WTC11 (cell line): ENCODE data around the gene CLIC1. TPM values are rescaled to one million over a fixed set of nuclear protein-coding genes. Genes with fewer than 3 reads are reported as not detected.

Experiments used
- ATAC-seq: fragments of 200-7000 bp; cut with Tn5 transposase; 2 replicates; pipeline ENCODE4 v1.10.0; 2021; ENCODE audit warnings: mild to moderate bottlenecking, moderate library complexity
- CTCF ChIA-PET: fragments of 300-600 bp; sonication (Branson Sonifier 250); formaldehyde crosslinking; loops from one replicate; lab custom pipeline; 2021; ENCODE audit warnings: antibody characterized with exemption; lab: Charles Lee
- POLR2A ChIA-PET: fragments of 350-600 bp; sonication (Branson Sonifier 250); formaldehyde crosslinking; loops from one replicate; lab custom pipeline; 2021; ENCODE audit warnings: antibody characterized with exemption; lab: Charles Lee
- DNase-seq: peaks from one replicate; pipeline ENCODE4 v3.0.0; 2021; ENCODE audit warnings: low spot score
- H3K27ac Mint-ChIP-seq: 2 replicates; pipeline ENCODE4 v1.8.0; 2021; ENCODE audit warnings: mixed read lengths
- H3K27me3 Mint-ChIP-seq: 2 replicates; pipeline ENCODE4 v1.8.0; 2021; ENCODE audit warnings: low read depth, mild to moderate bottlenecking, moderate library complexity, mixed read lengths
- H3K36me3 Mint-ChIP-seq: 2 replicates; pipeline ENCODE4 v1.8.0; 2021; ENCODE audit warnings: mixed read lengths
- H3K4me1 Mint-ChIP-seq: 2 replicates; pipeline ENCODE4 v1.8.0; 2022; ENCODE audit warnings: mixed read lengths
- H3K4me3 Mint-ChIP-seq: 2 replicates; pipeline ENCODE4 v1.8.0; 2021; ENCODE audit warnings: mild to moderate bottlenecking, moderate library complexity, mixed read lengths
- H3K9me3 Mint-ChIP-seq: 2 replicates; pipeline ENCODE4 v1.8.0; 2021; ENCODE audit warnings: mixed read lengths
- ATF1 ChIP-seq: sonication (generic); formaldehyde crosslinking; IDR thresholded peaks from 2 replicates; pipeline ENCODE4 v1.8.1; 2023; ENCODE audit warnings: mild to moderate bottlenecking, moderate library complexity, missing genetic modification reagents
- CREB1 ChIP-seq: sonication (generic); formaldehyde crosslinking; IDR thresholded peaks from 2 replicates; pipeline ENCODE4 v1.8.0; 2023; ENCODE audit warnings: mild to moderate bottlenecking, missing genetic modification reagents
- ESRRA ChIP-seq: sonication (generic); formaldehyde crosslinking; IDR thresholded peaks from 2 replicates; pipeline ENCODE4 v1.8.1; 2022; ENCODE audit warnings: mild to moderate bottlenecking, missing genetic modification reagents, borderline replicate concordance
- FOXJ3 ChIP-seq: sonication (generic); formaldehyde crosslinking; IDR thresholded peaks from 2 replicates; pipeline ENCODE4 v1.9.0; 2021; ENCODE audit warnings: missing genetic modification reagents, mild to moderate bottlenecking, borderline replicate concordance
- FOXP1 ChIP-seq: sonication (generic); formaldehyde crosslinking; IDR thresholded peaks from 2 replicates; pipeline ENCODE4 v1.8.0; 2022; ENCODE audit warnings: missing genetic modification reagents, mild to moderate bottlenecking, moderate library complexity, borderline replicate concordance
- GABPB1 ChIP-seq: sonication (generic); formaldehyde crosslinking; IDR thresholded peaks from 2 replicates; pipeline ENCODE4 v1.8.1; 2023; ENCODE audit warnings: mild to moderate bottlenecking, missing genetic modification reagents
- GRHL2 ChIP-seq: fragments of 250-450 bp; sonication (Bioruptor Pico); IDR thresholded peaks from 2 replicates; pipeline ENCODE4 v1.8.0; 2022; ENCODE audit warnings: mild to moderate bottlenecking, moderate library complexity; ENCODE audit not compliant: insufficient replicate concordance, severe bottlenecking
- GTF2I ChIP-seq: fragments of 250-450 bp; sonication (Bioruptor Pico); conservative IDR thresholded peaks from 2 replicates; pipeline ENCODE4 v1.4.0; 2021; ENCODE audit warnings: mild to moderate bottlenecking
- SMAD3 ChIP-seq: sonication (generic); formaldehyde crosslinking; IDR thresholded peaks from 2 replicates; pipeline ENCODE4 v1.8.0; 2022; ENCODE audit warnings: missing genetic modification reagents, mild to moderate bottlenecking, borderline replicate concordance
- SOX15 ChIP-seq: fragments of 250-450 bp; sonication (Bioruptor Pico); IDR thresholded peaks from 2 replicates; pipeline ENCODE4 v1.9.0; 2021; ENCODE audit warnings: mild to moderate bottlenecking
- SP1 ChIP-seq: sonication (generic); formaldehyde crosslinking; conservative IDR thresholded peaks from 2 replicates; pipeline ENCODE4 v1.8.1; 2022; ENCODE audit warnings: missing genetic modification reagents
- TEAD4 ChIP-seq: sonication (generic); formaldehyde crosslinking; IDR thresholded peaks from 2 replicates; pipeline ENCODE4 v1.8.0; 2022; ENCODE audit warnings: mild to moderate bottlenecking, missing genetic modification reagents
- ZBTB21 ChIP-seq: sonication (generic); formaldehyde crosslinking; IDR thresholded peaks from 2 replicates; pipeline ENCODE4 v1.8.1; 2023; ENCODE audit warnings: mild to moderate bottlenecking, missing genetic modification reagents, borderline replicate concordance
- ZNF121 ChIP-seq: sonication (generic); formaldehyde crosslinking; IDR thresholded peaks from 2 replicates; pipeline ENCODE4 v1.8.0; 2023; ENCODE audit warnings: missing genetic modification reagents
- ZNF317 ChIP-seq: sonication (generic); formaldehyde crosslinking; IDR thresholded peaks from 2 replicates; pipeline ENCODE4 v1.8.1; 2023; ENCODE audit warnings: low read depth, mild to moderate bottlenecking, moderate library complexity, missing genetic modification reagents, borderline replicate concordance
- total RNA-seq: library from RNA; stranded (reverse); gene quantifications from 3 replicates; pipeline ENCODE4 v1.2.3, GENCODE V29; 2021
- TF ChIP-seq, protein P1 (sequence below): sonication (generic); formaldehyde crosslinking; IDR thresholded peaks from 2 replicates; pipeline ENCODE4 v1.8.1; 2023; ENCODE audit warnings: mild to moderate bottlenecking, missing genetic modification reagents
- TF ChIP-seq, protein P2 (sequence below): sonication (generic); formaldehyde crosslinking; IDR thresholded peaks from 2 replicates; pipeline ENCODE4 v1.8.1; 2023; ENCODE audit warnings: mild to moderate bottlenecking, missing genetic modification reagents
- TF ChIP-seq, protein P3 (sequence below): fragments of 250-450 bp; sonication (Bioruptor Pico); IDR thresholded peaks from 2 replicates; pipeline ENCODE4 v1.9.0; 2021; ENCODE audit warnings: mild to moderate bottlenecking
- TF ChIP-seq, protein P4 (sequence below): sonication (generic); formaldehyde crosslinking; IDR thresholded peaks from 2 replicates; pipeline ENCODE4 v1.8.0; 2022; ENCODE audit warnings: mild to moderate bottlenecking, missing genetic modification reagents
- TF ChIP-seq, protein P5 (sequence below): fragments of 200-600 bp; IDR thresholded peaks from 2 replicates; pipeline ENCODE4 v1.8.0; 2022; ENCODE audit warnings: antibody characterized with exemption
- TF ChIP-seq, protein P6 (sequence below): sonication (generic); formaldehyde crosslinking; IDR thresholded peaks from 2 replicates; pipeline ENCODE4 v1.8.1; 2022; ENCODE audit warnings: mild to moderate bottlenecking, moderate library complexity, missing genetic modification reagents
- TF ChIP-seq, protein P7 (sequence below): sonication (generic); formaldehyde crosslinking; IDR thresholded peaks from 2 replicates; pipeline ENCODE4 v1.8.0; 2022; ENCODE audit warnings: mild to moderate bottlenecking, missing genetic modification reagents

Gene CLIC1
- total RNA-seq, 1 experiment from 2014 or later = 244 TPM

DNA sequence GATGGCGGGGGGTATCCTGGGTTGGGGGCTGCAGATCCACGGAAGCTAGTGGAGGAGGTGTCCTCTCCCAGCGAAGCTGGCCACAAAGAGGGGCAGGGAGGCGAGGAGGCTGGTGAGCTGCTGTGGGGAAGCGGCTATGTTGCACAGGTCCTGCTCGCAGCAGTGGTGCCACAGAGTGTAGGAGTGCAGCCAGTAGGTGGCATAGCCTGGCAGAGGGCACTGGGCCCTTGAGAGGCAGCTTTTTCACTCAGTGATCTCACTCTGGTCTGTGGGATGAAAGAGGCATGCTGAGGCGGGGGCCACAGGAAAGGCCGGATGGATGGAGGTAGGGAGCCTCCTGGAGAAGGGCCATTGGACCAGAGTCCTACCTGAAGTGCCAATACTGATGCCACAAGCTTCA lies 24.0 kb downstream of the CLIC1 start (continued):
- TF ChIP-seq FOXJ3 (CRISPR knock-in tag) (no peak), ATF1 (CRISPR knock-in tag) (no peak), GTF2I (CRISPR knock-in tag) (no peak), GABPB1 (CRISPR knock-in tag) (no peak)
- TF ChIP-seq, protein P1, sequence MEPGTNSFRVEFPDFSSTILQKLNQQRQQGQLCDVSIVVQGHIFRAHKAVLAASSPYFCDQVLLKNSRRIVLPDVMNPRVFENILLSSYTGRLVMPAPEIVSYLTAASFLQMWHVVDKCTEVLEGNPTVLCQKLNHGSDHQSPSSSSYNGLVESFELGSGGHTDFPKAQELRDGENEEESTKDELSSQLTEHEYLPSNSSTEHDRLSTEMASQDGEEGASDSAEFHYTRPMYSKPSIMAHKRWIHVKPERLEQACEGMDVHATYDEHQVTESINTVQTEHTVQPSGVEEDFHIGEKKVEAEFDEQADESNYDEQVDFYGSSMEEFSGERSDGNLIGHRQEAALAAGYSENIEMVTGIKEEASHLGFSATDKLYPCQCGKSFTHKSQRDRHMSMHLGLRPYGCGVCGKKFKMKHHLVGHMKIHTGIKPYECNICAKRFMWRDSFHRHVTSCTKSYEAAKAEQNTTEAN = no peak
- TF ChIP-seq, protein P2, sequence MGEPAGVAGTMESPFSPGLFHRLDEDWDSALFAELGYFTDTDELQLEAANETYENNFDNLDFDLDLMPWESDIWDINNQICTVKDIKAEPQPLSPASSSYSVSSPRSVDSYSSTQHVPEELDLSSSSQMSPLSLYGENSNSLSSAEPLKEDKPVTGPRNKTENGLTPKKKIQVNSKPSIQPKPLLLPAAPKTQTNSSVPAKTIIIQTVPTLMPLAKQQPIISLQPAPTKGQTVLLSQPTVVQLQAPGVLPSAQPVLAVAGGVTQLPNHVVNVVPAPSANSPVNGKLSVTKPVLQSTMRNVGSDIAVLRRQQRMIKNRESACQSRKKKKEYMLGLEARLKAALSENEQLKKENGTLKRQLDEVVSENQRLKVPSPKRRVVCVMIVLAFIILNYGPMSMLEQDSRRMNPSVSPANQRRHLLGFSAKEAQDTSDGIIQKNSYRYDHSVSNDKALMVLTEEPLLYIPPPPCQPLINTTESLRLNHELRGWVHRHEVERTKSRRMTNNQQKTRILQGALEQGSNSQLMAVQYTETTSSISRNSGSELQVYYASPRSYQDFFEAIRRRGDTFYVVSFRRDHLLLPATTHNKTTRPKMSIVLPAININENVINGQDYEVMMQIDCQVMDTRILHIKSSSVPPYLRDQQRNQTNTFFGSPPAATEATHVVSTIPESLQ = no peak

DNA sequence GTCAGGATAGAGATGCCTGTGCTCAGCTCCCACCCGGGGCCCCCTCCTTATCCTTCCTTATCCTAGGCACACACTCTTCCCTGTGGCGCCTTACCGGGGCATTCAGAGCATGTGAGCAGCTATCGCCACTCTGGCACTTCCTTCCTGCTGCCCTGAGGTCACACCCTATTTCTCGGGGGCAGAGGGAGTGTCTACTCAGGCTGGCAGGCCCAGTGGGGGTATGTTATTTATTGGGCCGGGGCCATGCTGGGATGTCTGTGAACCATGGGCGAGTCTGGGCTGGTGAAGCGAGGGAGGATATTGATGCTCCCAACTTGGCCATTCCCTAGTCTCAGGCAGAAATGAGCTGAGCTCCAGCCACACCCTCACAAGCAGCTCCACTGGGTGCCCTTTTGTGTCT lies 25.1 kb downstream of the CLIC1 start:
- H3K27me3 Mint-ChIP-seq = peaks cover 7% of the 10 kb centered on the region; the same call in 1 of the 2 replicates
- no peaks in the 10 kb centered on the region for H3K9me3 Mint-ChIP-seq

DNA sequence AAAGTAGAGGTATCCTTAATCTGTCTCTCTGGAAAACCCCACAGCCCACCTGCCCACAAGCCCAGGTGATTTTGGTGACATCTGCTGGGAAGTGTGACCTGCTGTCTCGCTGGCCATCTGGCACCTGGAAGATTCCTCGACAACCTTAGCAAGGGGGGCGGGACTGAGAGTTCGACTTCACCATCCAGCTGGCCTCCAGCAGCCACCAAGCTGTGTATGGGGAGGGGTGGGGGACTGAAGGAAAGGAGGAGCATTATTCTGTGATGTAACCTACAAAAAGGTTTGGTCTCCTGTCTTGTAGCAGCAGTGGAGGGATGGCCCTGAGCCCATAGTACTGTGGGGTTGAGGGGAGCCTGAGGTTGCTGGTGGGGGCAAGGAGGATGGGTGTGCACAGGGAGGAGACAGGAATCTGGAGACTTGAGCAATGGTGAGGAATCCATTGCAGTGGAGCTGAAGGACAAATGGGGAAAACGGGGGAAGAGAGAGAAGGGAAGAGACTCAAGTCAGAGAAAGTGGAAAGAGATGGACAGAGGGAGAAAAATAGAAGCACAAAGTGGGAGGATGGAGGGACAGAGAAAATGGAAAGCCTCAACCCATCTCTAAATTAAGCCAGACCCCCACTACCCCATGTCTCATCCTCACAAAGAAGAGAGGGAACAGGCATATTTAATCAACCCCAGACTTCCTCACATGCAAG lies 25.7 kb downstream of the CLIC1 start:
- Mint-ChIP-seq H3K27ac (no peak overlapping the region), H3K36me3 (no peaks in the 10 kb centered on the region), H3K4me1 (peaks cover 27% of the 10 kb centered on the region), H3K4me3 (no peak overlapping the region), H3K9me3 (no peaks in the 10 kb centered on the region), H3K27me3 (peaks cover 7% of the 10 kb centered on the region; the same call in 1 of the 2 replicates)
- ChIA-PET POLR2A (no interaction called here), CTCF (interaction anchor here (0.8 to 1.1 kb wide), 3 partner anchors 19 to 62 kb away, joined by 3 to 4 read pairs (median 3); no protein-coding TSS in a partner anchor)
- no peak for ATAC-seq
- DNase-seq = no peak
- no peak for TF ChIP-seq FOXP1 (CRISPR knock-in tag)
- TF ChIP-seq, protein P3, sequence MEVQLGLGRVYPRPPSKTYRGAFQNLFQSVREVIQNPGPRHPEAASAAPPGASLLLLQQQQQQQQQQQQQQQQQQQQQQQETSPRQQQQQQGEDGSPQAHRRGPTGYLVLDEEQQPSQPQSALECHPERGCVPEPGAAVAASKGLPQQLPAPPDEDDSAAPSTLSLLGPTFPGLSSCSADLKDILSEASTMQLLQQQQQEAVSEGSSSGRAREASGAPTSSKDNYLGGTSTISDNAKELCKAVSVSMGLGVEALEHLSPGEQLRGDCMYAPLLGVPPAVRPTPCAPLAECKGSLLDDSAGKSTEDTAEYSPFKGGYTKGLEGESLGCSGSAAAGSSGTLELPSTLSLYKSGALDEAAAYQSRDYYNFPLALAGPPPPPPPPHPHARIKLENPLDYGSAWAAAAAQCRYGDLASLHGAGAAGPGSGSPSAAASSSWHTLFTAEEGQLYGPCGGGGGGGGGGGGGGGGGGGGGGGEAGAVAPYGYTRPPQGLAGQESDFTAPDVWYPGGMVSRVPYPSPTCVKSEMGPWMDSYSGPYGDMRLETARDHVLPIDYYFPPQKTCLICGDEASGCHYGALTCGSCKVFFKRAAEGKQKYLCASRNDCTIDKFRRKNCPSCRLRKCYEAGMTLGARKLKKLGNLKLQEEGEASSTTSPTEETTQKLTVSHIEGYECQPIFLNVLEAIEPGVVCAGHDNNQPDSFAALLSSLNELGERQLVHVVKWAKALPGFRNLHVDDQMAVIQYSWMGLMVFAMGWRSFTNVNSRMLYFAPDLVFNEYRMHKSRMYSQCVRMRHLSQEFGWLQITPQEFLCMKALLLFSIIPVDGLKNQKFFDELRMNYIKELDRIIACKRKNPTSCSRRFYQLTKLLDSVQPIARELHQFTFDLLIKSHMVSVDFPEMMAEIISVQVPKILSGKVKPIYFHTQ (CRISPR knock-in tag) = no peak
- TF ChIP-seq, protein P4, sequence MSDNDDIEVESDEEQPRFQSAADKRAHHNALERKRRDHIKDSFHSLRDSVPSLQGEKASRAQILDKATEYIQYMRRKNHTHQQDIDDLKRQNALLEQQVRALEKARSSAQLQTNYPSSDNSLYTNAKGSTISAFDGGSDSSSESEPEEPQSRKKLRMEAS (CRISPR knock-in tag) = no peak
- no peak for TF ChIP-seq ZBTB21 (CRISPR knock-in tag)
- TF ChIP-seq, protein P5, sequence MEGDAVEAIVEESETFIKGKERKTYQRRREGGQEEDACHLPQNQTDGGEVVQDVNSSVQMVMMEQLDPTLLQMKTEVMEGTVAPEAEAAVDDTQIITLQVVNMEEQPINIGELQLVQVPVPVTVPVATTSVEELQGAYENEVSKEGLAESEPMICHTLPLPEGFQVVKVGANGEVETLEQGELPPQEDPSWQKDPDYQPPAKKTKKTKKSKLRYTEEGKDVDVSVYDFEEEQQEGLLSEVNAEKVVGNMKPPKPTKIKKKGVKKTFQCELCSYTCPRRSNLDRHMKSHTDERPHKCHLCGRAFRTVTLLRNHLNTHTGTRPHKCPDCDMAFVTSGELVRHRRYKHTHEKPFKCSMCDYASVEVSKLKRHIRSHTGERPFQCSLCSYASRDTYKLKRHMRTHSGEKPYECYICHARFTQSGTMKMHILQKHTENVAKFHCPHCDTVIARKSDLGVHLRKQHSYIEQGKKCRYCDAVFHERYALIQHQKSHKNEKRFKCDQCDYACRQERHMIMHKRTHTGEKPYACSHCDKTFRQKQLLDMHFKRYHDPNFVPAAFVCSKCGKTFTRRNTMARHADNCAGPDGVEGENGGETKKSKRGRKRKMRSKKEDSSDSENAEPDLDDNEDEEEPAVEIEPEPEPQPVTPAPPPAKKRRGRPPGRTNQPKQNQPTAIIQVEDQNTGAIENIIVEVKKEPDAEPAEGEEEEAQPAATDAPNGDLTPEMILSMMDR = no peak
- no peak for TF ChIP-seq TEAD4 (CRISPR knock-in tag)

More for the DNA sequence above, 25.1 kb downstream of the CLIC1 start:
- DNase-seq (no peak), ATAC-seq (no peak)
- no peak for TF ChIP-seq SOX15
- TF ChIP-seq SMAD3 (CRISPR knock-in tag) = no peak
- no peak for TF ChIP-seq ZNF121
- no peak for TF ChIP-seq CREB1 (CRISPR knock-in tag)
- no peak for TF ChIP-seq FOXP1 (CRISPR knock-in tag)
- TF ChIP-seq ZNF317 (CRISPR knock-in tag) = no peak
- TF ChIP-seq, protein P6, sequence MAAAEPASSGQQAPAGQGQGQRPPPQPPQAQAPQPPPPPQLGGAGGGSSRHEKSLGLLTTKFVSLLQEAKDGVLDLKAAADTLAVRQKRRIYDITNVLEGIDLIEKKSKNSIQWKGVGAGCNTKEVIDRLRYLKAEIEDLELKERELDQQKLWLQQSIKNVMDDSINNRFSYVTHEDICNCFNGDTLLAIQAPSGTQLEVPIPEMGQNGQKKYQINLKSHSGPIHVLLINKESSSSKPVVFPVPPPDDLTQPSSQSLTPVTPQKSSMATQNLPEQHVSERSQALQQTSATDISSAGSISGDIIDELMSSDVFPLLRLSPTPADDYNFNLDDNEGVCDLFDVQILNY (CRISPR knock-in tag) = no peak
- no peak for TF ChIP-seq TEAD4 (CRISPR knock-in tag)
- TF ChIP-seq SP1 (CRISPR knock-in tag) = no peak
- TF ChIP-seq, protein P2 = no peak
- no peak for TF ChIP-seq GABPB1 (CRISPR knock-in tag)
- TF ChIP-seq, protein P7, sequence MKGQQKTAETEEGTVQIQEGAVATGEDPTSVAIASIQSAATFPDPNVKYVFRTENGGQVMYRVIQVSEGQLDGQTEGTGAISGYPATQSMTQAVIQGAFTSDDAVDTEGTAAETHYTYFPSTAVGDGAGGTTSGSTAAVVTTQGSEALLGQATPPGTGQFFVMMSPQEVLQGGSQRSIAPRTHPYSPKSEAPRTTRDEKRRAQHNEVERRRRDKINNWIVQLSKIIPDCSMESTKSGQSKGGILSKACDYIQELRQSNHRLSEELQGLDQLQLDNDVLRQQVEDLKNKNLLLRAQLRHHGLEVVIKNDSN (CRISPR knock-in tag) = no peak
- TF ChIP-seq GRHL2 = no peak
- no peak for TF ChIP-seq ESRRA (CRISPR knock-in tag)
- ChIA-PET CTCF (interaction anchor here (0.8 to 1.1 kb wide), 3 partner anchors 18 to 62 kb away, joined by 3 to 4 read pairs (median 3); no protein-coding TSS in a partner anchor), POLR2A (no interaction called here)
- H3K36me3 Mint-ChIP-seq = no peaks in the 10 kb centered on the region
- H3K4me3 Mint-ChIP-seq = no peak overlapping the region
- H3K27ac Mint-ChIP-seq = no peak overlapping the region
- peaks cover 27% of the 10 kb centered on the region for H3K4me1 Mint-ChIP-seq
